Ovary (tissue), 3 donors: ENCODE data around the gene ZNF576.

ENCODE experiments used
- CTCF ChIP-seq, 3 donors: fragments of 450-650 bp in 2 of 3; fragments of 200-600 bp in 1 of 3; IDR thresholded peaks; one replicate each; pipeline versions ENCODE4 v1.5.1 to v1.8.0; 2016 to 2022; ENCODE audit warnings: antibody characterized with exemption in 3 of 3, mild to moderate bottlenecking in 1 of 3
- EP300 ChIP-seq: sonication (generic); formaldehyde crosslinking; IDR thresholded peaks from one replicate; pipeline ENCODE4 v1.6.1; 2017; ENCODE audit warnings: antibody characterized with exemption
- POLR2A ChIP-seq: fragments of 450-650 bp; IDR thresholded peaks from one replicate; pipeline ENCODE4 v1.6.1; 2017; ENCODE audit warnings: antibody characterized with exemption, mild to moderate bottlenecking, moderate library complexity
- donor health status: DM: no; HTN: no; CAD: no.

- TF ChIP-seq CTCF (IDR thresholded peaks at IDR 0.05) (no peak), POLR2A (no peak), EP300 (no peak)
These were observed 26.6 kb downstream of the ZNF576 start for GRCh38 chr19:43622956-43623355.
